Cardiac septum (tissue), 1 donor: Measurements from ENCODE around the gene AZU1. TPM values are rescaled to one million over a fixed set of nuclear protein-coding genes. Genes with fewer than 3 reads are reported as not detected.
A peak's percentile ranks its signal among the peaks of the same experiment; 100 is the strongest.

Source experiments
- DNase-seq: peaks from one replicate; pipeline ENCODE4 v3.0.0-alpha.2; 2020; ENCODE audit warnings: low spot score
- intact Hi-C: fragments of 100-400 bp; cut with DNase I; formaldehyde crosslinking; loops from one replicate; pipeline ENCODE4 v1.14.0; 2022
- long read RNA-seq: library from polyadenylated mRNA; unstranded; transcript quantifications from one replicate; pipeline ENCODE4 v2.0.0, GENCODE V29; 2021
- total RNA-seq: library from RNA; stranded (reverse); fragmentation: NEBNext Ultra II Directional; extraction: Animal tissue kit (Norgen Biotek cat#: 25700); gene quantifications from one replicate; pipeline ENCODE4 v1.2.1, GENCODE V29; 2021
- donor health status: DM: no; HTN: no; CAD: no.

AZU1 gene, protein sequence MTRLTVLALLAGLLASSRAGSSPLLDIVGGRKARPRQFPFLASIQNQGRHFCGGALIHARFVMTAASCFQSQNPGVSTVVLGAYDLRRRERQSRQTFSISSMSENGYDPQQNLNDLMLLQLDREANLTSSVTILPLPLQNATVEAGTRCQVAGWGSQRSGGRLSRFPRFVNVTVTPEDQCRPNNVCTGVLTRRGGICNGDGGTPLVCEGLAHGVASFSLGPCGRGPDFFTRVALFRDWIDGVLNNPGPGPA
- total RNA-seq: 1.1 TPM
- long read RNA-seq: 0 reads

- no peak for DNase-seq
- intact Hi-C loops: no loop called here
Observed at GRCh38 chr19:827710-828321, at the start of gene AZU1. Gene AZU1 (plus strand): TSS chr19:827837. CDS start chr19:827847, 10 bp downstream.

DNA sequence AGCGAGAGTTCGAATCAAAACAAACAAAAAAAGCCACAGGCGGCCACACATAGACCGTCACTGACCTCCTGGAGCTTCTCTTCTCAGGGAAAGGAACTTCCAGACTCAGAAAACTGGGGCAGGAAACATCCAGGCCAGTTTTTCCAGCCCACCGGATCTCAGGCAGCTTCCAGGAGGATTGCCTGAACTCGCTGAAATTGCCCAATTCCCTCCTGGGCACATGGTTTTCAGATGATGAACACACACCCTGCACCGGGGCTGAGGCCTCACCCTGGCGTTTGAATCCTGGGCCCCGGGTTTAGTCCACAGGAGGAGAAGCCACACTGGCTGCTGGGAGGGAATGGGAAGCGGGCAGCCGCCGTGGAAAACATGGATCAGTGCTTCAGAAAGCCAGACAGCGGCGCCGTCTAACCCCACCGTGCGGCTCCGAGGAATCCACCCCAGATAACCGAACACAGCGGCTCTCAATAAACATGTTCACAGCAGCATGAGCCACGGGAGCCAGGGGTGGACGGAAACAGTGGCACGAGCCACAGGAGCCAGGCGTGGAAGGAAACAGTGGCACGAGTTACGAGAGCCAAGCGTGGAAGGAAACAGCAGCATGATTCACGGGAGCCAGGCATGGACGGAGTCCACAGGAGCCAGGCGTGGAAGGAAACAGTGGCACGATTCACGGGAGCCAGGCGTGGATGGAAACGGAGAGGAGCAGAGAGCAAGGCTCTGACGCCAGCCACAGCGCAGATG lies 48.6 kb upstream of the AZU1 start:
- intact Hi-C loops: no loop called here
- DNase-seq: no peak

DNA sequence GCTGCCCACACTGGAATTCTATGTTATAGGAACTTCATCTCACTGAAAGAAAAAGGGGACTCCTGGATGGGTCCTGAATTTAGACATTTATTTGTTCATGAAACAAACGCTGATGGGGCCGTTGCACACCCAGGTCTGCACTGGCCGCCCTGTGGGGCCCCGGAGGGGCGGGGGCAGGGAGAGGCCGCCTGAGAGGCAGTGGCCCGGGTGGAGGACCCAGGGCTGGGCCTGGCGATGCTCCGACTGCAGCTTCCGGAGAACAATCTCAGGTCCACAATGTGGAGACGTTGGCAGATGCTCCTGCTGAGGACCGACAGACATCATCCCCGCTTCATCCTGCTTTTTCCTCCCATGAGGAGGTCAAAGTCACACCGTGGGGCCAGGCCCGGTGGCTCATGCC lies 46.7 kb upstream of the AZU1 start:
- intact Hi-C loops: no loop called here
- no peak for DNase-seq

- no peak for DNase-seq
- intact Hi-C loops: no loop called here
Observed at GRCh38 chr19:781800-782184, 45.8 kb upstream of the AZU1 start.

DNA sequence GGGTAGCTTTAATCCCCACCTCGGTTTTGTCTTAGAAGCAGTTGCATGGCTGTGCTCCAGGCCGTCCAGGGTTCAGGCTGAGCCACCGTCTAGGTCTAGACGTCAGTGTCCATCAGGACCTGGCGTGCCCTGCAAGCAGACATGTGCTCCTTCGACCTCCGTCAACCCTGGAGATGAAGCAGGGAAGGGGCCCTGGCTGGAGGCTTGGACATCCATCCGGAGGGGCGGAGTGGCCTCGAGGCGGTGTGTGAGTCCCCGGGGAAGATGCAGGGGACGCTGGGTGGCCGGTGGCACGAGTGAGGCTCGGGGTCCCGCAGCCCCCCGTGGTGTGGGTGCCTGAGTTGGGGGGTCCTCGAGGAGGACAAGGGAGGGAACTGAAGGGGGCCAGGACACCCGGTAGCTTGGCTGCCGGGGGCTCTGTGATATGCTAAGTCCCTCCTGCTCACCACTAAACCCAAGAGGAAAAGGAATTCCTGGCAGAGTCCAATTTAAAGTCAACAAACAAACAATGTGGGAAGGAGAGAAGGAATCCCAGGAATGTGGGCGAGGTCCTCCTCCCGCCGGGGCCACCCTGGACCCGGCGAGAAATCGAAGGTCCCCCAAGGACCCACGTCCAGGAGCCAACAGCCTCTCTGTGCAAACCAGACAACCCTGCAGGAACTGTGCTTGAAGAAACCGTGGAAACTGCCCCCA lies 45.3 kb upstream of the AZU1 start:
- intact Hi-C loops: no loop called here
- DNase-seq: no peak

GRCh38 chr19:782878-783668 lies 44.6 kb upstream of the AZU1 start:
- intact Hi-C loops: no loop called here
- DNase-seq: no peak

- intact Hi-C loops: no loop called here
Observed at GRCh38 chr19:784541-784940, 43.1 kb upstream of the AZU1 start.

GRCh38 chr19:787536-787935 lies 40.1 kb upstream of the AZU1 start:
- DNase-seq: no peak
- intact Hi-C loops: no loop called here

More at GRCh38 chr19:784541-784940, 43.1 kb upstream of the AZU1 start:
- DNase-seq: no peak

DNA sequence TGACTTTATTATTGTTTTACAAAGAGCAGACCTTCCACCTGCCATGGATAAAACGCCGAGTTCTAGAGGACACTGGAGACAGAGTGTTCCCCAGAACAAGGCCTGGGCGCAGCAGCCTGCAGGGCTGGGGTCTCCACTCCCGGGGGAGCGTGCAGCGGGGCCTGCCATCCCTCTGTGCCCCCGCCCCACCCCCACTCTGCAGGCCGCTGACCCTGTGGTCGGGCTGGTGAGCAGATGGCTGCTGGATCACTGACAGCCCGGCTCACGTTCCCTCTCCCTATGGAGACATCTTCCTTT lies 39.0 kb upstream of the AZU1 start:
- DNase-seq: no peak
- intact Hi-C loops: no loop called here

- intact Hi-C loops: no loop called here
- peak; percentile 89 for DNase-seq
Observed at GRCh38 chr19:788983-789700, 38.5 kb upstream of the AZU1 start.

DNA sequence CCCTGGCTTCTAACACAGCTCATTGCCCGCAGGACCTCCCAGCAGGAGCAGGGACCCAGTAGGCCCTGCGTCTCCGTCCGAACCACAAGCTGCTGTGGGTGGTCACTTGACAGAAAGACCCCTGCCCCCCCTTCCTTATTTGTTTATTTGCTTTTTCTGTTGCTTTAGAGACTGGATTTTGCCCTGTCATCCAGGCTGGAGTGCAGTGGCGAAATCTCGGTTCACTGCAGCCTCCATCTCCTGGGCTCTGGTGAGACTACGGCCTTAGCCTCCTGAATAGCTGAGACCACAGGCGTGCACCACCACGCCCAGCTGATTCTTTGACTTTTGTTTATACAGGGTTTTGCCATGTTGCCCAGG lies 38.0 kb upstream of the AZU1 start:
- intact Hi-C loops: no loop called here
- DNase-seq: no peak

GRCh38 chr19:791007-791566 lies 36.5 kb upstream of the AZU1 start:
- DNase-seq: no peak
- intact Hi-C loops: no loop called here

DNA sequence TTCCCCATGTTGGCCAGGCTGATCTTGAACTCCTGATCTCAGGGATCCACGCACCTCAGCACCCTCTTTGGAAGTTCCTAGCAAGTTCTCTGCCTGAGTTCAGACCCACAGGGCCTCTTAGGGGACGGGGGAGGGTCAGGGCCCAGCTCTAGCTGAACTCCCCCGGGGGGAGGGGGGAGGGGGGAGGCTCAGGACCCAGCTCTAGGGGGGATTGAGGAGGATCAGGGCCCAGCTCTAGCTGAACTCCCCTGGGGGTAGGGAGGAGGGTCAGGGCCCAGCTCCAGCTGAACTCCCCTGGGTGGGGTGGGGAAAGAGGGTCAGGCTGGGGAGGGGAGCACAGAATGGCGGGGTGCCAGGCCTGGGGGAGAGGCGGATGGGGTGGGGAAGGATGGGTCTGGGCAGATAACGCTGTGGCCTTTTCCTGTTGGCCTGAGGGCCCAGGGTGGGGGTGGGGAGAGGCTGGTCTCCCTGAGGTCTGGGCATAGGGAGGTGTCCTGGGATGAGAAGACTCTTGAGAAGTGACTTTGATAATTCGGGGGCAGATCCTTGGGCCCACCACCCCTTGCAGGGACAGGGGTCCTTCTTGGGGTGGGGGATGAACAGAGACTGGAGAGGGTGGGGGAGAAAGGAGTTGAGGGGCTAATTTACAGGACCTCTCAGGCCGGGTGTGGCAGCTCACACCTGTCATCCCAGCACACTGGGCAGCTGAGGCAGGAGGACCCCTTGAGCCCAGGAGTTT lies 35.9 kb upstream of the AZU1 start:
- intact Hi-C loops: no loop called here
- no peak for DNase-seq

DNA sequence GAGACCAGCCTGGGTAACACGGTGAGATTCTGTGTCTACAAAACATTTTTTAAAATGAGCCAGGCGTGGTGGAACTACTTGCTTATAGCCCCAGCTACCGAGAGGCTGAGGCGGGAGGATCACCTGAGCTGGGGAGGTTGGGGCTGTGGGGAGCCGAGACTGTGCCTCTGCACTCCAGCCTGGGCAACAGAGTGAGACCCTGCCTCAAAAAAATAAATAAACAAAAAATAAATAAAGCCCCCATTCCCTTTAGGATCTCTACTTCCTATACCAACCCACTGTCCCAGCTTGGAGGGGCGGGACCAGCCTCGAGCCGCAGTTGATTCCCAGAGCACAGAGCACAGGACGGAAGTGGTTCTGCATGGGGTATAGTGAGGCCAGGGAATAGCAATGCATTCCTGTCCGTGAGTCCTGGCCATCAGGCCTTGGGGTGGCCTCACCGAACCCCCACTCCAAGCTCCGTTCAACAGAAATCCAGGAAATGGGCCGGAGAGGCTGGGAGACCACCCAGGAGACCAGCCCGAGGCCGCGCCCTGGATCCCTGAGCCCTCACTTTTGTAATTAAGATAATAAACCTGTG lies 35.2 kb upstream of the AZU1 start:
- no peak for DNase-seq
- intact Hi-C loops: no loop called here

- DNase-seq: no peak
- intact Hi-C loops: no loop called here
Observed at GRCh38 chr19:793806-794205, 33.8 kb upstream of the AZU1 start.

DNA sequence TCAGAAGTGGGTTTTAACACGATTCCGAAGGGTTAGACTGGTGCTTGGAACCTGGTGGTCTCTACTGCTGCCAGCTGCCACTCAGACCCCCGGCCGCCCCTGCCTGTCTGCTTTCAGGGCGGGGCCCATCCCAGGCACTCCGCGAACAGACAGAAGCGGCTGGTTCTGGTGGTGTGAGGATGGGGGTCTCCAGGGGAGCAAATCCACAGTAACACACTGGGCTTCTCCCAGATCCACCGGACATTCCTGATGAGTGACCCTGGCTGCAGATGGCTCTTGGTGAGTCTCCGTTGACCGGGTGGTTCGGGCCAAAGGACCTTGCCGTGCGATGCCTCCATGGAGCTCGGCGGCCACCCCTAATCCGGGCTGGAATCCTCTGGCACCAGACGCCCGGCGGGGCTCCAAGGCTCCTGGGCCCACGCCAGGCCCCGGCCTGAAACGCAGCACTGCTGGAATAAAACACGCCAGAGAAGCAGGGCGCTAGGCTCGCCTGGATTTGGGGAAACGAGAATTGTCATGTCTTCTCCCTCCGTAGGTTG lies 32.5 kb upstream of the AZU1 start:
- no peak for DNase-seq
- intact Hi-C loops: no loop called here

- intact Hi-C loops: loop anchor here (2.0 kb wide), 1 partner anchor 289 kb away; the partner anchor contains the start of gene TPGS1
- no peak for DNase-seq
Observed at GRCh38 chr19:795691-796581, 31.7 kb upstream of the AZU1 start.
